Measurements from ENCODE around the gene PLCL1. TPM values are rescaled to one million over a fixed set of nuclear protein-coding genes. Genes with fewer than 3 reads are reported as not detected.

Gene PLCL1
- total RNA-seq, 1 experiment from 2014 or later, result 0.07 TPM

DNA sequence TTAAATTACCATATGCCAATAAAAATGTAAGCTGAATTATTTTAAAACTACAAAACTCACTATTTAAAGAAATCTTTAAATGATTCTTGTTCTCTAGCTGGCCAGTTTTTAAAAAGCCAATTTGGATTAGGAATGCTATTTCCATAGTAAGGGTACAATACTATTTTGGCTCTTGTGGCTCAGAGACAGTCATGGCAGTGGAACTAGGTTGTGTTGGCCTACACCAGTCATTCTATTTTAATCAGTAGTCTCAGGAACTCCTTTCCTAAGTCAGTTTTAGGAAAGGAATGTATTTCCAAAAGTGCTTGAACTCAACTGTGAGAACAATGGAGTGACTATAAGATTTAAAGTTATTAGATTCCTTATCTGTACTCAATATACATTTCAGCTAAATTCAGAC is 25.1 kb upstream of the PLCL1 start (continued):
- TF ChIP-seq ZNF274 (IDR thresholded peaks at IDR 0.05; ENCODE audit: low read depth, low read length), result no peak
- no peak for TF ChIP-seq POLR2A (IDR thresholded peaks at IDR 0.05; ENCODE audit: borderline replicate concordance, extremely low read depth, insufficient read depth, insufficient read length)
- TF ChIP-seq CBX3 (IDR thresholded peaks at IDR 0.05; ENCODE audit: low read depth), result no peak
- TF ChIP-seq EZH2 (IDR thresholded peaks at IDR 0.05), result no peak
- TF ChIP-seq YY1 (IDR thresholded peaks at IDR 0.05; ENCODE audit: extremely low read depth, insufficient replicate concordance, low read depth, low read length), result no peak
- TF ChIP-seq SP1 (IDR thresholded peaks at IDR 0.05; ENCODE audit: low read depth), result no peak
- TF ChIP-seq TCF7L2 (IDR thresholded peaks at IDR 0.05; ENCODE audit: borderline replicate concordance, extremely low read depth, insufficient read depth, insufficient read length), result no peak

DNA sequence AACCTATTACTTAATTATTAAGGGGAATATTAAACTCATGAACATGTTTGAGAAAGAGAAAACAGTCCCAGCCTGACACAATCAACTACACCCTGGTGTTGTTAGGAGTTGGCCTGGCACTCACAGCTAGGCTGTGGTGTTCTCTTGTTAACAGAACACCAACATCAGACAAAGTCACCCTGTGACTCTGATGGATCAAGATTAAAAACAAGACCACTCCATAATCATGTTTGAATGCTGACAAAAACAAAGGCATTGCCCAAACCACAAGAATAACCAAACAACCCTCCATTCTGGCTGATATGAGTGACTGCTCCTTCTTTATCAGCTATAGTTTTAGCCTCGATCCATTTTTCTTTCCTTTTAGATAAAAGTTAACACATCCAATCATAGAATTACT is 22.3 kb upstream of the PLCL1 start:
- intact Hi-C loops (cut with micrococcal nuclease), result no loop called here
- DNase-seq (ENCODE audit: low read depth, low spot score), result no peak
- CTCF ChIA-PET, result no interaction called here
- TF ChIP-seq, protein P1, sequence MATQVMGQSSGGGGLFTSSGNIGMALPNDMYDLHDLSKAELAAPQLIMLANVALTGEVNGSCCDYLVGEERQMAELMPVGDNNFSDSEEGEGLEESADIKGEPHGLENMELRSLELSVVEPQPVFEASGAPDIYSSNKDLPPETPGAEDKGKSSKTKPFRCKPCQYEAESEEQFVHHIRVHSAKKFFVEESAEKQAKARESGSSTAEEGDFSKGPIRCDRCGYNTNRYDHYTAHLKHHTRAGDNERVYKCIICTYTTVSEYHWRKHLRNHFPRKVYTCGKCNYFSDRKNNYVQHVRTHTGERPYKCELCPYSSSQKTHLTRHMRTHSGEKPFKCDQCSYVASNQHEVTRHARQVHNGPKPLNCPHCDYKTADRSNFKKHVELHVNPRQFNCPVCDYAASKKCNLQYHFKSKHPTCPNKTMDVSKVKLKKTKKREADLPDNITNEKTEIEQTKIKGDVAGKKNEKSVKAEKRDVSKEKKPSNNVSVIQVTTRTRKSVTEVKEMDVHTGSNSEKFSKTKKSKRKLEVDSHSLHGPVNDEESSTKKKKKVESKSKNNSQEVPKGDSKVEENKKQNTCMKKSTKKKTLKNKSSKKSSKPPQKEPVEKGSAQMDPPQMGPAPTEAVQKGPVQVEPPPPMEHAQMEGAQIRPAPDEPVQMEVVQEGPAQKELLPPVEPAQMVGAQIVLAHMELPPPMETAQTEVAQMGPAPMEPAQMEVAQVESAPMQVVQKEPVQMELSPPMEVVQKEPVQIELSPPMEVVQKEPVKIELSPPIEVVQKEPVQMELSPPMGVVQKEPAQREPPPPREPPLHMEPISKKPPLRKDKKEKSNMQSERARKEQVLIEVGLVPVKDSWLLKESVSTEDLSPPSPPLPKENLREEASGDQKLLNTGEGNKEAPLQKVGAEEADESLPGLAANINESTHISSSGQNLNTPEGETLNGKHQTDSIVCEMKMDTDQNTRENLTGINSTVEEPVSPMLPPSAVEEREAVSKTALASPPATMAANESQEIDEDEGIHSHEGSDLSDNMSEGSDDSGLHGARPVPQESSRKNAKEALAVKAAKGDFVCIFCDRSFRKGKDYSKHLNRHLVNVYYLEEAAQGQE (IDR thresholded peaks at IDR 0.05; ENCODE audit: low read depth), result no peak
- TF ChIP-seq EZH2 (IDR thresholded peaks at IDR 0.05), result no peak
- no peak for TF ChIP-seq EZH2phosphoT487 (IDR thresholded peaks at IDR 0.05; ENCODE audit: borderline replicate concordance)
- no peak for TF ChIP-seq SRF (IDR thresholded peaks at IDR 0.05; ENCODE audit: low read depth)
- TF ChIP-seq CBX3 (IDR thresholded peaks at IDR 0.05; ENCODE audit: low read depth), result no peak
- no peak for TF ChIP-seq FOSL1 (IDR thresholded peaks at IDR 0.05; ENCODE audit: low read depth)
- TF ChIP-seq TCF7L2 (IDR thresholded peaks at IDR 0.05; ENCODE audit: borderline replicate concordance, extremely low read depth, insufficient read depth, insufficient read length), result no peak
- no peak for TF ChIP-seq CEBPB (IDR thresholded peaks at IDR 0.05; ENCODE audit: low read depth)
- TF ChIP-seq EGR1 (IDR thresholded peaks at IDR 0.05; ENCODE audit: low read depth), result no peak
- TF ChIP-seq, protein P2, sequence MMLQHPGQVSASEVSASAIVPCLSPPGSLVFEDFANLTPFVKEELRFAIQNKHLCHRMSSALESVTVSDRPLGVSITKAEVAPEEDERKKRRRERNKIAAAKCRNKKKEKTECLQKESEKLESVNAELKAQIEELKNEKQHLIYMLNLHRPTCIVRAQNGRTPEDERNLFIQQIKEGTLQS (IDR thresholded peaks at IDR 0.05), result no peak
- TF ChIP-seq SP1 (IDR thresholded peaks at IDR 0.05; ENCODE audit: low read depth), result no peak
- no peak for TF ChIP-seq POLR2A (IDR thresholded peaks at IDR 0.05; ENCODE audit: borderline replicate concordance, extremely low read depth, insufficient read depth, insufficient read length)
- TF ChIP-seq, protein P3, sequence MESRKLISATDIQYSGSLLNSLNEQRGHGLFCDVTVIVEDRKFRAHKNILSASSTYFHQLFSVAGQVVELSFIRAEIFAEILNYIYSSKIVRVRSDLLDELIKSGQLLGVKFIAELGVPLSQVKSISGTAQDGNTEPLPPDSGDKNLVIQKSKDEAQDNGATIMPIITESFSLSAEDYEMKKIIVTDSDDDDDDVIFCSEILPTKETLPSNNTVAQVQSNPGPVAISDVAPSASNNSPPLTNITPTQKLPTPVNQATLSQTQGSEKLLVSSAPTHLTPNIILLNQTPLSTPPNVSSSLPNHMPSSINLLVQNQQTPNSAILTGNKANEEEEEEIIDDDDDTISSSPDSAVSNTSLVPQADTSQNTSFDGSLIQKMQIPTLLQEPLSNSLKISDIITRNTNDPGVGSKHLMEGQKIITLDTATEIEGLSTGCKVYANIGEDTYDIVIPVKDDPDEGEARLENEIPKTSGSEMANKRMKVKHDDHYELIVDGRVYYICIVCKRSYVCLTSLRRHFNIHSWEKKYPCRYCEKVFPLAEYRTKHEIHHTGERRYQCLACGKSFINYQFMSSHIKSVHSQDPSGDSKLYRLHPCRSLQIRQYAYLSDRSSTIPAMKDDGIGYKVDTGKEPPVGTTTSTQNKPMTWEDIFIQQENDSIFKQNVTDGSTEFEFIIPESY (IDR thresholded peaks at IDR 0.05; ENCODE audit: extremely low read depth, insufficient replicate concordance, low read length), result no peak
- no peak for ATAC-seq
- POLR2A ChIA-PET, result no interaction called here
- BruUV-seq (replicated peaks), result no TSS peak
- Histone ChIP-seq H3K27me3 (ENCODE audit: insufficient read depth, low read length) (no peaks in the 10 kb centered on the region), H3K27ac (ENCODE audit: low read depth, low read length) (no peak overlapping the region), H3K4me2 (ENCODE audit: low read length) (no peak overlapping the region), H4K20me1 (ENCODE audit: insufficient read depth) (no peaks in the 10 kb centered on the region), H2AFZ (ENCODE audit: low read depth, low read length, poor library complexity, severe bottlenecking) (no peak overlapping the region), H3K79me2 (ENCODE audit: insufficient read depth, low read length) (no peaks in the 10 kb centered on the region), H3K4me3 (replicated peaks in 1 of 2; ENCODE audit: low read depth in 1 of 2, low read length in 2 of 2) (no peak overlapping the region), H3K36me3 (ENCODE audit: control insufficient read depth in 1 of 2, insufficient read depth in 2 of 2, low read length in 2 of 2) (no peaks in the 10 kb centered on the region), H3K9me3 (ENCODE audit: control insufficient read depth in 1 of 2, insufficient read depth in 1 of 2, low read depth in 1 of 2, low read length in 2 of 2) (no peaks in the 10 kb centered on the region), H3K4me1 (ENCODE audit: control insufficient read depth in 1 of 2, insufficient read depth in 2 of 2, low read length in 2 of 2) (no peaks in the 10 kb centered on the region), H3K9me2 (ENCODE audit: insufficient read depth) (no peaks in the 10 kb centered on the region), H3K9ac (ENCODE audit: low read length) (no peak overlapping the region)
- RAD21 ChIA-PET (ENCODE audit: low non-redundant PET in 1 of 2, low total read pairs in 2 of 2, uncharacterized antibody in 2 of 2, unreplicated experiment in 2 of 2), result no interaction called here

Measured in HCT116 (cell line).